Measurements from ENCODE around the gene MORC3.
A peak's percentile ranks its signal among the peaks of the same experiment; 100 is the strongest.
"Not testable (repeated sequence)": the region's sequence is repeated elsewhere in the genome, so short reads cannot be mapped to it uniquely, and the experiment has no call there.

MORC3 gene, protein sequence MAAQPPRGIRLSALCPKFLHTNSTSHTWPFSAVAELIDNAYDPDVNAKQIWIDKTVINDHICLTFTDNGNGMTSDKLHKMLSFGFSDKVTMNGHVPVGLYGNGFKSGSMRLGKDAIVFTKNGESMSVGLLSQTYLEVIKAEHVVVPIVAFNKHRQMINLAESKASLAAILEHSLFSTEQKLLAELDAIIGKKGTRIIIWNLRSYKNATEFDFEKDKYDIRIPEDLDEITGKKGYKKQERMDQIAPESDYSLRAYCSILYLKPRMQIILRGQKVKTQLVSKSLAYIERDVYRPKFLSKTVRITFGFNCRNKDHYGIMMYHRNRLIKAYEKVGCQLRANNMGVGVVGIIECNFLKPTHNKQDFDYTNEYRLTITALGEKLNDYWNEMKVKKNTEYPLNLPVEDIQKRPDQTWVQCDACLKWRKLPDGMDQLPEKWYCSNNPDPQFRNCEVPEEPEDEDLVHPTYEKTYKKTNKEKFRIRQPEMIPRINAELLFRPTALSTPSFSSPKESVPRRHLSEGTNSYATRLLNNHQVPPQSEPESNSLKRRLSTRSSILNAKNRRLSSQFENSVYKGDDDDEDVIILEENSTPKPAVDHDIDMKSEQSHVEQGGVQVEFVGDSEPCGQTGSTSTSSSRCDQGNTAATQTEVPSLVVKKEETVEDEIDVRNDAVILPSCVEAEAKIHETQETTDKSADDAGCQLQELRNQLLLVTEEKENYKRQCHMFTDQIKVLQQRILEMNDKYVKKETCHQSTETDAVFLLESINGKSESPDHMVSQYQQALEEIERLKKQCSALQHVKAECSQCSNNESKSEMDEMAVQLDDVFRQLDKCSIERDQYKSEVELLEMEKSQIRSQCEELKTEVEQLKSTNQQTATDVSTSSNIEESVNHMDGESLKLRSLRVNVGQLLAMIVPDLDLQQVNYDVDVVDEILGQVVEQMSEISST

DNA sequence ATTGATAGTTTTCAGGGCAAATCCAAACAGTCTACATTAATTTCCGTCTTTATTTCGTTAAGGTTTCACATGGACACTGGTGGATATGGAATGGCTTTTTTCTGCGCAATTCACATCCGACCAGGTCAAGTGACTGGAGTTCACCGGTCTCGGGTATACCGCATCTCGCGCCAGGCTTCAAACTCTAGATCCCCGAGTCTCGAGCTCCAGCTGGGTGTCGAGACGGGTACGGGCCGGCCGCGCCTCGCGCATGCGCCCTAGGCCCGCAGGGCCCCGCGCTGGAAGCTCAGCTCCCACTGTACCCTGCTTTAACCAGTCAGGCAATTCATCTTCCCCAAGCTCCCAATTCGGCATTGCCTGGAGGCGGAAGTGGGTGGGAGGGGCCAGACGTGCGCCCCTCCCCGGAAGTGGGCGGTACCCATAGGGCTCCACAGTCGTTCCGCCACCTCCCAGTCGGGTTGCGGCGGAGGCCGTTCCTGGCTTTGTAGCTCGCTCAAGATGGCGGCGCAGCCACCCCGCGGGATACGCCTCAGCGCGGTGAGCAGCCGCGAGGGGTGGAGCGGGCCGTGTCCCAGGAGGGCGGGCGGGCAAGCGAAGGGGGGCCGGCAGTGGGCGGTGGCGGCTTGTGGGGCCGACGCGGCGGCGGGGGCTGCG lies at the start of gene MORC3:
TSS of gene MORC3 (plus strand) at position 431 of the 654 bp plus-strand sequence. CDS start at position 499, 68 bp downstream.
- peak; percentile 93 to 96 (median 94) for DNase-seq

- not testable (repeated sequence) for DNase-seq
Observed at GRCh38 chr21:36270786-36271695, 49.0 kb upstream of the MORC3 start.

GRCh38 chr21:36274128-36274527 lies 45.9 kb upstream of the MORC3 start:
- DNase-seq, result no peak

DNA sequence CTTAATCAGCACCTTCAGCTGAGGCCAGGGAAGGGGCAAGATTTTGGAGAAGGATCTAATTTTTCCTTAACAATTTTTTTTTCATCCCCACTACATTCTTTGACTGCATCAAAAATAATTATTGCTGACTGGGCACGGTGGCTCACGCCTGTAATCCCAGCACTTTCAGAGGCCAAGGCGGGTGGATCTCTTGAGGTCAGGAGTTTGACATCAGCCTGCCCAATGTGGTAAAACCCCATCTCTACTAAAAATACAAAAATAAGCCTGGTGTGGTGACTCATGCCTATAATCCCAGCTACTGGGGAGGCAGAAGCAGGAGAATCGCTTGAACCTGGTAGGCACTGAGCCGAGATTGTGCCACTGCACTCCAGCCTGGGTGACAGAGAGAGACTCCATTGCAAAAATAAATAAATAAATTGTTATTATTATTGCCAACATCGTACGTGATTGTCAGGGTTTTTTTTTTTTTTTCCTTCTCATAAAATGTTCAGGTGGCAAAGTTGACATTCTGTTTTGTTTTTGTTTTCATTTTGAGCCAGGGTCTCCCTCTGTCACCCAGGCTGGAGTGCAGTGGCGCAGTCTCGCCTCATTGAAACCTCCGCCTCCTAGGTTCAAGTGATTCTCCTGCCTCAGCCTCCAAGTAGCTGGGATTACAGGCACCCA lies 37.3 kb upstream of the MORC3 start:
- DNase-seq, result no peak

DNA sequence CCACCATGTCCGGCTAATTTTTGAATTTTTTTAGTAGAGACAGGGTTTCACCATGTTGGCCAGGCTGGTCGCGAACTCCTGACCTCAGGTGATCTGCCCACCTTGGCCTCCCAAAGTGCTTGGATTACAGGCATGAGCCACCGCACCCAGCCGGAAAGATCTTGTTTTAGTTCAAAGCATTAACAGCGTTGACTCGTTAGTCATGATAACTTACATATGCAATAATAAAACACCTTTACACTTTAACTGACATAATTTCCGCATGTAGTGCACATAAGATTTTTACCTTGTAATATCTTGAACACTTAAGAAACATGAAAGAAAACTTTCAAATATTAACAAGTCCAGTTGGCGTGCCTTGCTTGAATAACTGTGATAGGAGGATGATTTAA lies 36.8 kb upstream of the MORC3 start:
- not testable (repeated sequence) for DNase-seq

- DNase-seq, result no peak
Observed at GRCh38 chr21:36288651-36289243, 31.2 kb upstream of the MORC3 start.

DNA sequence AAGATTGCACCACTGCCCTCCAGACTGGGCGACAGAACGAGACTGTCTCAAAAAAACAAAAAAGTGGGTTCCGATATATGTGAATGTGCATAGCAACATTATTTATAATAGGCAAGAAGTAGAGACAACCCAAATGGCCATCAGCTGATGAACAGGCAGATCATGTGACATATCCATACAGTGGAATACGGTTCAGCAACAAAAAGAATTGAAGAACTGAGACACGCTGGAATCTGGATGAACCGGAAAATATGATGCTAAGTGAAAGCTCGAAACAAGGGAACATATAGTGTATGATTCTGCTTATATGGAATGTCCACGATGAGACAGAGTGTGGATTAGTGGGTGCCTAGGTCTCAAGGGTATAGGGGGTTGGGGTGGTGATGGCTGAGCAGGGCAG lies 28.5 kb upstream of the MORC3 start:
- no peak for DNase-seq

GRCh38 chr21:36297406-36297937 lies 22.5 kb upstream of the MORC3 start:
- no peak for DNase-seq

DNA sequence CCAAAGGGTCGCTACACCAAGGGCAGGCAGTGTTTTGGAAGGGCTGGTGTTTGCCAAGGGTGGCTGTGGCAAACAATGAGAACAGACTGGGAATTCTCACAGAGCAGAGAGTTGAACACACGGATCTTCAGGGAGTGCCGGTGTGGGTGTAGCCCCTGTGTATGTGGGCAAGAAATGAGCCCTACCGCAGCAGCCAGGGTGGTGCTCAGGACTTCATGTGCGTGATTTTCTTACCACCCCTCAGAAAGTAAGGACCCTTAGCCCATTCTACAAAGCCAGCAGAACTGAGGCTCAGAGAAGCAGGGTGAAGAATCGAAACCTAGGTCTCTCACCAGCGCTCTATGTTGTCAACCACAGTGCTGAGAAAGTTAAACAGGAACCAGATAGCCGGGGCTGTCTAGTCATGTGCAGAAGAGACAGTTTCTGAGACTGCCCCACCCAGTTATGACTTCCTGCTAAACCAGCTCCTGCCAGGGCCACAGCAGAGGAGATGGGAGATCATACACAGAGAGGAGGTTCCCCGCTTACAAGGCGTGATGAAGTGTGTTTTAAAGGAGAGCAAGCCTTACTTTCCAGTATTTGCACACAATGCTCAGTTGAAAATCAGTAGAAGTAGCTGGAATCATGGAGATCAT lies 21.9 kb upstream of the MORC3 start:
- peak; percentile 31 to 72 (median 60) for DNase-seq

GRCh38 chr21:36306872-36307534 lies 13.0 kb upstream of the MORC3 start:
- DNase-seq, result no peak

DNA sequence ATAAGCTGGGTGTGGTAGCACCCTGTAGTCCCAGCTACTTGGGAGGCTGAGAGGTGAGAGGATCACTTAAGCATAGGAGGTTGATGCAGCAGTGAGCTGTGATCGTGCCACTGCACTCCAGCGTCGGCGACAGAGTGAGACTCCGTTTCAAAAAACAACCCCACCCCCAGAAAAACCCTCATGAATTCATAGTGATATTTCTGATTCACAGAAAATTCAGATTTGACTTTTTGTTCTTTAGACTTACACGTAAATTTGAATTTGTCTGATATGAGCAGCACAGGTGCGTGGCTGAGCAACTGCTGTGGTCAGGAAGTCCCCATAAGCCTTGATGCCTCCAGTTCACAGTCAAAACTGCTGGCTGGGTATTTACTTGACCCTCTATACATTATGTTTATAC lies 10.0 kb upstream of the MORC3 start:
- peak in 1 of 4 experiments; percentile 35 for DNase-seq

- DNase-seq, result not testable (repeated sequence)
Observed at GRCh38 chr21:36313446-36313845, 6.6 kb upstream of the MORC3 start.

DNA sequence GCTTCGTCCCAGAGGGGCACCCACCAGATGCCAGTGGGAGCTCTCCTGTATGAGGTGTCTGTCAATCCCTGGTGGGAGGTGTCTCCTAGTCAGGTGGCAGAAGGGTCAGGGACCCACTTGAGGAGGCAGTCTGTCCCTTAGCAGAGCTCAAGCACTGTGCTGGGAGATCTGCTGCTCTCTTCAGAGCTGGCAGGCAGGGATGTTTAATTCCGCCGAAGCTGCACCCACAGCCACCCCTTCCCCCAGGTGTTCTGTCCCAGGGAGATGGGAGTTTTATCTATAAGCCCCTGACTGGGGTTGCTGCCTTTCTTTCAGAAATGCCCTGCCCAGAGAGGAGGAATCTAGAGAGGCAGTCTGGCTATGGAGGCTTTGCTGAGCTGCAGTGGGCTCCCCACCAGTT lies 4.0 kb upstream of the MORC3 start:
- not testable (repeated sequence) for DNase-seq

DNA sequence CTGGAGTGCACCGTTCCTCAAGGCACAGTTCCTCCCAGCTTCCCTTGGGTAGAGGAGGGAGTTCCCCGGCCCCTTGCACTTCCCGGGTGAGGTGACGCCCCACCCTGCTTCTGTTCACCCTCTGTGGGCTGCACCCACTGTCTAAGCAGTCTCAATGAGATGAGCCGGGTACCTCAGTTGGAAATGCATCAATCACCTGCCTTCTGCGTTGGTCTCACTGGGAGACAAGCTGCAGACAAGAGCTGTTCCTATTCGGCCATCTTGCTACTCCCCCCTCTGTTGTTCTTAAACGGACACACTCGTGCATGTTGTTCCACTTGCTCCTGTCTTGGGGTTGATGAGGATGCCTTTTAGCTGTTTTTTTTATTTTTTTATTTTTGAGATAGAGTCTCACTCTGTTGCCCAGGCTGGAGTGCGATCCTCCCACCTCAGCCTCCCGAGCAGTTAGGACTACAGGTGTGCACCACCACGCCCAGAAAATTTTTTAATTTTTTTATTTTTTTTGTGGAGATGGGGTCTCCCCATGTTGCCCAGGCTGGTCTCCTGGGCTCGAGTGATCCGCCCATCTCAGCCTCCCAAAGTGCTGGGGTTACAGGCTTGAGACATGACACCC lies 3.0 kb upstream of the MORC3 start:
- no peak for DNase-seq

- DNase-seq, result not testable (repeated sequence)
Observed at GRCh38 chr21:36319406-36319766, 611 bp upstream of the MORC3 start.

DNA sequence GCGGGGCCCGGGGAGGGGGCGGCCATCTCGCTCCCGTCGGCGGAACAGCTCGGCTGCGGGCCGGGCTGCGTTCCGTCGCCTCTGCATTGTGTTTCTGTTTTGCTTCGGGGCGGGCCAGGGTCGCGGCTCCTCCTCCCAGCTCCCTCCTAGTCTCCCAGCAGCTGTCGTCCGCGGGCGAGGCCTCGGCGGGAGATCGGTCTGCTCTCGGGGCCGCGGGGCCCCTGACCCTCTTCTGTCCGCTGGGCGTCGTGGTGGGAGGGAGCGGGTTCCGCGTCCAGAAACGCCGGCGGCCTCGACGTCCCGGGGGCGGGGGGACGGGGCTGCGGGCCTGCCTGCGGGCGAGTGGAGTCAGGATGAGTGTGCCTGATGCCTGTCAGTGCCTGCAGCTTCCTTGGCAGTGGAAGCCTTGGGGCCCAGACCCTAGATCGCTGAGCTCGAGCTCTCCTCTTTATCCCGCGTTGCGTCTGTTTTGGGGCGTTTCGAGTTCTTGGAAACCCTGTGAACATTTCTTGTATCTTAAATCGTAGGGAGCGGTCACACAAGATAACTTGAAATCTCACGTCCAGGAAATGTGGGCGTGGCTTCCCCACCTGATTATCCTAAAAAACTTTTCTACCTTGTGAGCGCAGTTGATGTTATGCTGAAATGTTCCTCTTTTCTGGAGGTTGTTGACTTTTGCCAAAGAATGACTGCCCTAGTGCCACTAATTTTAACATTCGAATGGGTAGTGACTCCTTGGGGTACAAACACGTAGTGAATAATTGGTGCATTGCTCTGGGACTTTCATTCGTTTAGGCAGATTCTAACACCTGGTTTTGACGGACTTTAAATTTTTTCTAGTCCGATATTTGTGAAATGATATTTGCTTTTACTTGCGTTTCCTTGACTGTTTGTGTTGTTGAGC lies 676 bp downstream of the MORC3 start:
- DNase-seq, result peak in 3 of 4 experiments; percentile 30 to 56 (median 47)

- no peak for DNase-seq
Observed at GRCh38 chr21:36321325-36322082, 1.5 kb downstream of the MORC3 start.

Measured in activated CD4-positive, CD25-positive, alpha-beta regulatory T cell (primary cell).